ENCODE results near the gene FOSL2. TPM values are rescaled to one million over a fixed set of nuclear protein-coding genes. Genes with fewer than 3 reads are reported as not detected.

The FOSL2 gene
- polyA plus RNA-seq, 1 donor (not counting 4 experiments of a cell fraction or from before 2014, with no cell fraction given): 24.1 TPM

DNA sequence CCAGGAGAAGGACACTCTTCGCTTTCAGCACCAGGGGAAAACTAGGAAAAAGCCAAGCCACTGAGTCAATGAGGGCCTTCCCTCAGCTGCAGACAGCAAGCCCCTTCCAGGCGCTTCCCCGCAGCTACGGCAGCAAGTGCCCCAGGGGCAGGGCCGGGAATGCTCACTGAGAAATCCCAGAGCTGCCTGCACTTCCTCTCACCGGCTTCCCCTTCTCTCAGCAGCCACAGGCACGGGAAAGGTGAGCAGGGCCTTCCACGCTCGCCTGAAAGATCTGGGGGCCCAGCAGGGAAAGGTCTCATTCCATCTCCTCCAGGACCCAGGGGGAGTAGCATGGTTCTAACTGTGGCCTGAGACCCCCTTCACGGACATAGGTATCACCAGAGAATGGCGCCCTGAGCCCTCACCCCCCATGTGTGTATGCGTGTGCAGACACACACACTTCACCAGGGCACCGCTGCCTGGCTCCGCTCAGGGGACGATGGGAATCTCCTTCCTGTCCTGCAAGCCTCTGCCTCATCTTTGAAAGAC, 29.6 kb upstream of the FOSL2 start:
- FAIRE-seq (no peak), DNase-seq (ENCODE audit: low read depth, low spot score) (no peak)
- no peak overlapping the region for H3K4me3 ChIP-seq (ENCODE audit: control insufficient read depth in 2 of 3, extremely low read depth in 1 of 3, insufficient read depth in 2 of 3, low read depth in 1 of 3, low read length in 3 of 3)
- no peak for TF ChIP-seq EZH2 (IDR thresholded peaks at IDR 0.05; ENCODE audit: low read length)
- no peaks in the 10 kb centered on the region for H3K9me3 ChIP-seq (ENCODE audit: control insufficient read depth, low read depth, low read length)
- H3K4me2 ChIP-seq (ENCODE audit: control insufficient read depth, extremely low read depth, insufficient read depth, low read depth, low read length): no peak overlapping the region
- H3K4me1 ChIP-seq (ENCODE audit: control insufficient read depth, extremely low read depth, insufficient read depth, low read length): no peaks in the 10 kb centered on the region
- no peaks in the 10 kb centered on the region for H3K9me1 ChIP-seq (ENCODE audit: control insufficient read depth, extremely low read depth, insufficient read depth, low read length)
- H4K20me1 ChIP-seq (ENCODE audit: control insufficient read depth, extremely low read depth, insufficient read depth, low read length): no peaks in the 10 kb centered on the region
- H3K9ac ChIP-seq (ENCODE audit: control insufficient read depth, extremely low read depth, insufficient read depth, low read length): no peak overlapping the region
- dilution Hi-C loops (cut with MboI; ENCODE audit: extremely low pct_ligation_motif_present, low sequenced_read_pairs): no loop called here
- H2AFZ ChIP-seq (ENCODE audit: control insufficient read depth, low read length): no peak overlapping the region
- no peaks in the 10 kb centered on the region for H3K36me3 ChIP-seq (ENCODE audit: control insufficient read depth in 2 of 2, extremely low read depth in 1 of 2, insufficient read depth in 2 of 2, low read length in 2 of 2)
- no peaks in the 10 kb centered on the region for H3K79me2 ChIP-seq (ENCODE audit: control insufficient read depth, insufficient read depth, low read length)
- no peaks in the 10 kb centered on the region for H3K27me3 ChIP-seq (ENCODE audit: control insufficient read depth, extremely low read depth, insufficient read depth, low read length)
- no peak overlapping the region for H3K27ac ChIP-seq (ENCODE audit: control insufficient read depth, insufficient read depth, low read length)

- H3K36me3 ChIP-seq (ENCODE audit: control insufficient read depth in 2 of 2, extremely low read depth in 1 of 2, insufficient read depth in 2 of 2, low read length in 2 of 2): no peaks in the 10 kb centered on the region
- dilution Hi-C loops (cut with MboI; ENCODE audit: extremely low pct_ligation_motif_present, low sequenced_read_pairs): no loop called here
Observed at GRCh38 chr2:28363686-28364280, 28.9 kb upstream of the FOSL2 start.

More at GRCh38 chr2:28363686-28364280, 28.9 kb upstream of the FOSL2 start:
- no peak for DNase-seq (ENCODE audit: low read depth, low spot score)
- H3K4me3 ChIP-seq (ENCODE audit: control insufficient read depth in 2 of 3, extremely low read depth in 1 of 3, insufficient read depth in 2 of 3, low read depth in 1 of 3, low read length in 3 of 3): no peak overlapping the region
- no peaks in the 10 kb centered on the region for H3K9me3 ChIP-seq (ENCODE audit: control insufficient read depth, low read depth, low read length)
- H2AFZ ChIP-seq (ENCODE audit: control insufficient read depth, low read length): no peak overlapping the region
- H3K27ac ChIP-seq (ENCODE audit: control insufficient read depth, insufficient read depth, low read length): no peak overlapping the region
- no peaks in the 10 kb centered on the region for H4K20me1 ChIP-seq (ENCODE audit: control insufficient read depth, extremely low read depth, insufficient read depth, low read length)
- no peak overlapping the region for H3K4me2 ChIP-seq (ENCODE audit: control insufficient read depth, extremely low read depth, insufficient read depth, low read depth, low read length)
- H3K9ac ChIP-seq (ENCODE audit: control insufficient read depth, extremely low read depth, insufficient read depth, low read length): no peak overlapping the region
- H3K9me1 ChIP-seq (ENCODE audit: control insufficient read depth, extremely low read depth, insufficient read depth, low read length): no peaks in the 10 kb centered on the region
- no peak for FAIRE-seq
- TF ChIP-seq EZH2 (IDR thresholded peaks at IDR 0.05; ENCODE audit: low read length) (no peak), CTCF (optimal IDR thresholded peaks at IDR 0.05 in 1 of 3, IDR thresholded peaks at IDR 0.05 in 1 of 3, conservative IDR thresholded peaks at IDR 0.05 in 1 of 3; ENCODE audit: extremely low read depth in 1 of 3, insufficient read depth in 2 of 3, low read length in 3 of 3) (no peak)
- H3K27me3 ChIP-seq (ENCODE audit: control insufficient read depth, extremely low read depth, insufficient read depth, low read length): no peaks in the 10 kb centered on the region
- H3K79me2 ChIP-seq (ENCODE audit: control insufficient read depth, insufficient read depth, low read length): no peaks in the 10 kb centered on the region
- H3K4me1 ChIP-seq (ENCODE audit: control insufficient read depth, extremely low read depth, insufficient read depth, low read length): no peaks in the 10 kb centered on the region
